Breast epithelium (tissue), 4 donors: Measurements from ENCODE around the gene LAIR1. TPM values are rescaled to one million over a fixed set of nuclear protein-coding genes. Genes with fewer than 3 reads are reported as not detected.

Experiments used
- DNase-seq, 2 donors: peaks; one replicate each; pipeline ENCODE4 v3.0.0-alpha.2; 2019; ENCODE audit warnings: low spot score in 2 of 2
- H3K27ac ChIP-seq, 2 donors: fragments of 200-600 bp; sonication (generic) in 1 of 2; one replicate each; pipeline ENCODE4 v1.5.1; 2016 to 2019; ENCODE audit warnings: mild to moderate bottlenecking in 1 of 2
- H3K27me3 ChIP-seq, 2 donors: fragments of 200-600 bp; sonication (generic) in 1 of 2; one replicate each; pipeline versions ENCODE4 v1.5.1 to v1.6.0; 2017 to 2019; ENCODE audit warnings: control low read depth in 1 of 2, mild to moderate bottlenecking in 1 of 2
- H3K36me3 ChIP-seq: fragments of 200-600 bp; one replicate; pipeline ENCODE4 v1.5.1; 2019
- H3K4me1 ChIP-seq, 2 donors: fragments of 200-600 bp; sonication (generic); one replicate each; pipeline ENCODE4 v1.5.1; 2016 to 2019; ENCODE audit warnings: control low read depth in 1 of 2
- H3K4me3 ChIP-seq, 3 donors: fragments of 200-600 bp; sonication (generic); 1 replicate in 2 of 3; 2 replicates in 1 of 3; pipeline ENCODE4 v1.5.1; 2016 to 2019; ENCODE audit warnings: mild to moderate bottlenecking in 3 of 3, moderate library complexity in 2 of 3
- H3K9me3 ChIP-seq, 2 donors: fragments of 200-600 bp; sonication (generic) in 1 of 2; one replicate each; pipeline ENCODE4 v1.5.1; 2016 to 2019; ENCODE audit warnings: control low read depth in 1 of 2
- POLR2A ChIP-seq: fragments of 450-650 bp; IDR thresholded peaks from one replicate; pipeline ENCODE4 v1.6.1; 2016; ENCODE audit warnings: antibody characterized with exemption, mild to moderate bottlenecking, moderate library complexity
- POLR2AphosphoS5 ChIP-seq, 3 donors: sonication (generic); formaldehyde crosslinking; IDR thresholded peaks; one replicate each; pipeline ENCODE4 v1.6.1; 2017; ENCODE audit warnings: antibody characterized with exemption in 3 of 3
- intact Hi-C: fragments of 100-400 bp; cut with DNase I; formaldehyde crosslinking; loops from one replicate; pipeline ENCODE4 v1.15.1; 2023; ENCODE audit warnings: low total_unique reads
- total RNA-seq, 3 donors: library from RNA; depleted of rRNA; stranded (reverse); fragments of >200 nt; gene quantifications; one replicate each; pipeline ENCODE4 v1.1.0, GENCODE V29; 2016
- TF ChIP-seq, protein P1 (sequence below), 3 donors: fragments of 450-650 bp; IDR thresholded peaks; one replicate each; pipeline ENCODE4 v1.5.1; 2016 to 2017; ENCODE audit warnings: antibody characterized with exemption in 3 of 3, mild to moderate bottlenecking in 3 of 3, moderate library complexity in 3 of 3

Gene LAIR1
- total RNA-seq, 3 donors from 2014 or later, result 11.8 to 44.5 (median 23.1) TPM

DNA sequence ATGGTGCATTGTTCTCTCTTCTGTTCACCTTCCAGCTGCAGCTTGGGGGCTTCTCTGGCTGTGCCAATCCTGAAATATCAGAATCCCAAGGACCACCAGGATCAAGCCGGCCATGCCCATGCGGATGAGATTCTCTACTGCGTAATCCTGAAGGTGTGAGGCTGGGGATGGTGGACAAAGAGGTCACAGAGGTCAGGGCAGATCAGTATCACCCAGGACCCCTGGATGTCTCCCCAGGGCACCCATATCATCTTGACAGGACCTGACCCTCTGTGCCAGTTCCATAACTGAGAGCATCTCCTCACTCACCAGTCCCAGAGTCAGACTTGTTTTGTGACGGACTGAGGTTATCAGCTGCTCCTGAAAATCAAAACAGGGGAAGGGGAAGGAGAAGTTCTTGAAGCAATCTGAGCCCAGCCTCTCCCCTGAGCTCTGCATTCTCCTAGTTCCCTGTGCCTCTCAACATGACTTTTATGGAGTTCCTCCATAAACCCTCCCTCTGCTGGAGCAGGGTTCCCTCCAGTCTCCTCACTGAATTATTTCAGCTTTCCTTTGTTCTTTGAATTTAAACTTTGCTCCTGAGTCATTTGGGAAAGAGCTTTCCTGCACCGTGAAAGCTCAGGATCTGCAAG, 57.2 kb downstream of the LAIR1 start:
- no peaks in the 10 kb centered on the region for H3K9me3 ChIP-seq
- intact Hi-C loops, result no loop called here
- no peak for TF ChIP-seq POLR2AphosphoS5 (IDR thresholded peaks at IDR 0.05)
- TF ChIP-seq POLR2A, result no peak
- TF ChIP-seq, protein P1, sequence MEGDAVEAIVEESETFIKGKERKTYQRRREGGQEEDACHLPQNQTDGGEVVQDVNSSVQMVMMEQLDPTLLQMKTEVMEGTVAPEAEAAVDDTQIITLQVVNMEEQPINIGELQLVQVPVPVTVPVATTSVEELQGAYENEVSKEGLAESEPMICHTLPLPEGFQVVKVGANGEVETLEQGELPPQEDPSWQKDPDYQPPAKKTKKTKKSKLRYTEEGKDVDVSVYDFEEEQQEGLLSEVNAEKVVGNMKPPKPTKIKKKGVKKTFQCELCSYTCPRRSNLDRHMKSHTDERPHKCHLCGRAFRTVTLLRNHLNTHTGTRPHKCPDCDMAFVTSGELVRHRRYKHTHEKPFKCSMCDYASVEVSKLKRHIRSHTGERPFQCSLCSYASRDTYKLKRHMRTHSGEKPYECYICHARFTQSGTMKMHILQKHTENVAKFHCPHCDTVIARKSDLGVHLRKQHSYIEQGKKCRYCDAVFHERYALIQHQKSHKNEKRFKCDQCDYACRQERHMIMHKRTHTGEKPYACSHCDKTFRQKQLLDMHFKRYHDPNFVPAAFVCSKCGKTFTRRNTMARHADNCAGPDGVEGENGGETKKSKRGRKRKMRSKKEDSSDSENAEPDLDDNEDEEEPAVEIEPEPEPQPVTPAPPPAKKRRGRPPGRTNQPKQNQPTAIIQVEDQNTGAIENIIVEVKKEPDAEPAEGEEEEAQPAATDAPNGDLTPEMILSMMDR (IDR thresholded peaks at IDR 0.05), result no peak
- no peaks in the 10 kb centered on the region for H3K4me1 ChIP-seq
- H3K4me3 ChIP-seq, result no peak overlapping the region
- H3K27me3 ChIP-seq, result peaks cover 0 to 31% of the 10 kb centered on the region in 2 donors
- no peaks in the 10 kb centered on the region for H3K36me3 ChIP-seq
- peak in 1 of 2 donors; percentile 35 for DNase-seq
- no peak overlapping the region for H3K27ac ChIP-seq

DNA sequence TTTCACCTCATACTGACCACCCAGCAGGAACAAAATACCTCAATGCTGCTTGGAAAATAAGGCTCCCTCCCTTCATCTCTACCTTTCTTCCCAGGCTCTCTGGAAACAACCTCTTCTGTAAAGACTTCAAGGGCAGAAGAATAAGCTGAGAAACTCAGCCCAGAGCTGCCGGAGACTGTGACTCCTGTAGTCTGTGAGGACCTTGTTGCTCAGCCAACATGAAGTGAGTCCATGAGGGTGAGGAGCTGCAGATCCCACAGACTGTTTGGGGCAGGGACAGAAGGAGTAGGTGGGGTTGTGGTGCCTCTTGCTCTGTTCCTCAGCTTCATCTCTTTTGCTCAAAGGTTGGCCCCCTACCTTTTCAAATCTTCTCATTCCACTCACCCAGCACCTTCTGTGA, 59.6 kb downstream of the LAIR1 start:
- no peak for TF ChIP-seq POLR2AphosphoS5 (IDR thresholded peaks at IDR 0.05)
- no peak for TF ChIP-seq POLR2A
- TF ChIP-seq, protein P1 (IDR thresholded peaks at IDR 0.05), result no peak
- intact Hi-C loops, result no loop called here
- Histone ChIP-seq H3K36me3 (no peaks in the 10 kb centered on the region), H3K4me1 (no peaks in the 10 kb centered on the region), H3K27me3 (peaks cover 0 to 16% of the 10 kb centered on the region in 2 donors), H3K4me3 (no peak overlapping the region), H3K9me3 (no peaks in the 10 kb centered on the region), H3K27ac (no peak overlapping the region)
- DNase-seq, result peak in 1 of 2 donors; percentile 14

DNA sequence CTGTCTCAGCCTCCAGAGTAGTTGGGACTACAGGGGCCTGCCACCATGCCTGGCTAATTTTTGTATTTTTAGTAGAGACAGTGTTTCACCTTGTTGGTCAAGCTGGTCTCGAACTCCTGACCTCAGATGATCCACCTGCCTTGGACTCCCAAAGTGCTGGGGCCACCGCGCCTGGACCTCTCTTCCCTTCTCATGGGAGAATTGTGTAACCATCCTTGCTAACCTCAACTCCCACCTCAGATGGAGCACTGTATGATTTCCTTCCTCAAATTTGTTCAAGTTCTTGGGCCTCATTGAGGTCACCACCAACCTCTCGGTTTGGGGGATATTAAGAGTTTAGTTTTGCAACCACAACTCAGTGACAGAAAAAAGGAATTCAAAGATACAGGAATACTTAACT, 62.5 kb downstream of the LAIR1 start:
- H3K9me3 ChIP-seq, result no peaks in the 10 kb centered on the region
- TF ChIP-seq POLR2A (no peak), POLR2AphosphoS5 (IDR thresholded peaks at IDR 0.05) (no peak)
- TF ChIP-seq, protein P1 (IDR thresholded peaks at IDR 0.05), result no peak
- H3K36me3 ChIP-seq, result no peaks in the 10 kb centered on the region
- H3K4me3 ChIP-seq, result no peak overlapping the region
- intact Hi-C loops, result no loop called here
- peaks cover 0 to 24% of the 10 kb centered on the region in 2 donors for H3K27me3 ChIP-seq
- no peak overlapping the region for H3K27ac ChIP-seq
- H3K4me1 ChIP-seq, result no peaks in the 10 kb centered on the region
- DNase-seq, result peak in 1 of 2 donors; percentile 27

Other genes starting within 250 kb of the LAIR1 start
- gene TFPT, start 249.3 kb downstream of the LAIR1 start, total RNA-seq, result 10 to 100 TPM; 11.9 to 16.7 (median 16.2) TPM
- gene PRPF31, start 249.2 kb downstream of the LAIR1 start, total RNA-seq, result 10 to 100 TPM; 45.5 to 59.6 (median 52.5) TPM
- 10 to 100 TPM; 14.6 to 23.4 (median 22.9) TPM for gene CNOT3, start 227.2 kb downstream of the LAIR1 start, total RNA-seq
- gene LENG1, start 205.2 kb downstream of the LAIR1 start, total RNA-seq, result 1 to 10 TPM; 6.4 to 8.5 (median 8.0) TPM
- gene TMC4, start 191.8 kb downstream of the LAIR1 start, total RNA-seq, result 10 to 100 TPM in 2 of 3 donors, under 1 TPM in 1; 0.48 to 41.6 (median 38.0) TPM
- 10 to 100 TPM; 16.5 to 37.3 (median 24.6) TPM for gene MBOAT7, start 175.4 kb downstream of the LAIR1 start, total RNA-seq
- gene TSEN34, start 173.6 kb downstream of the LAIR1 start, total RNA-seq, result 10 to 100 TPM; 59.5 to 80.3 (median 74.4) TPM
- 1,000 to 10,000 TPM; 2,169 to 2,630 (median 2,424) TPM for gene RPS9, start 164.1 kb downstream of the LAIR1 start, total RNA-seq
- 10 to 100 TPM in 2 of 3 donors, 1 to 10 TPM in 1; 1.6 to 28.3 (median 11.5) TPM for gene LILRB3, start 141.9 kb downstream of the LAIR1 start, total RNA-seq
- 1 to 10 TPM; 1.3 to 2.9 (median 1.8) TPM for gene LILRA6, start 122.1 kb downstream of the LAIR1 start, total RNA-seq
- 10 to 100 TPM in 1 of 3 donors, 1 to 10 TPM in 2; 2.0 to 46.4 (median 4.8) TPM for gene LILRB5, start 107.7 kb downstream of the LAIR1 start, total RNA-seq
- 1 to 10 TPM in 2 of 3 donors, under 1 TPM in 1; 0.98 to 3.5 (median 1.8) TPM for gene LILRB2, start 83.8 kb downstream of the LAIR1 start, total RNA-seq
- 1 to 10 TPM in 2 of 3 donors, under 1 TPM in 1; 0.98 to 2.2 (median 1.4) TPM for gene LILRA5, start 51.8 kb downstream of the LAIR1 start, total RNA-seq
- gene LILRA4, start 25.8 kb downstream of the LAIR1 start, total RNA-seq, result 1 to 10 TPM in 1 of 3 donors, not detected in 2; 4.5 TPM
- gene TTYH1, start 50.5 kb upstream of the LAIR1 start, total RNA-seq, result 1 to 10 TPM in 2 of 3 donors, under 1 TPM in 1; 0.48 to 4.6 (median 4.0) TPM
- 100 to 1,000 TPM in 2 of 3 donors, 10 to 100 TPM in 1; 82.9 to 204 (median 148) TPM for gene LENG8, start 84.3 kb upstream of the LAIR1 start, total RNA-seq
- 1 to 10 TPM; 4.5 to 8.2 (median 4.8) TPM for gene LENG9, start 98.8 kb upstream of the LAIR1 start, total RNA-seq
- 10 to 100 TPM in 2 of 3 donors, 1 to 10 TPM in 1; 8.8 to 40.6 (median 17.4) TPM for gene CDC42EP5, start 108.4 kb upstream of the LAIR1 start, total RNA-seq
- not detected for gene LAIR2, start 137.9 kb upstream of the LAIR1 start, total RNA-seq
- 1 to 10 TPM in 2 of 3 donors, under 1 TPM in 1; 0.66 to 6.9 (median 4.2) TPM for gene LILRA2, start 208.9 kb upstream of the LAIR1 start, total RNA-seq
- 1 to 10 TPM in 1 of 3 donors, under 1 TPM in 2; 0.44 to 1.8 (median 0.66) TPM for gene LILRA1, start 228.7 kb upstream of the LAIR1 start, total RNA-seq